ENCODE data around the gene NOX5. TPM values are rescaled to one million over a fixed set of nuclear protein-coding genes. Genes with fewer than 3 reads are reported as not detected.

NOX5 gene
- total RNA-seq, 6 experiments from 2014 or later = 0.06 to 0.15 (median 0.11) TPM; not detected in 3

DNA sequence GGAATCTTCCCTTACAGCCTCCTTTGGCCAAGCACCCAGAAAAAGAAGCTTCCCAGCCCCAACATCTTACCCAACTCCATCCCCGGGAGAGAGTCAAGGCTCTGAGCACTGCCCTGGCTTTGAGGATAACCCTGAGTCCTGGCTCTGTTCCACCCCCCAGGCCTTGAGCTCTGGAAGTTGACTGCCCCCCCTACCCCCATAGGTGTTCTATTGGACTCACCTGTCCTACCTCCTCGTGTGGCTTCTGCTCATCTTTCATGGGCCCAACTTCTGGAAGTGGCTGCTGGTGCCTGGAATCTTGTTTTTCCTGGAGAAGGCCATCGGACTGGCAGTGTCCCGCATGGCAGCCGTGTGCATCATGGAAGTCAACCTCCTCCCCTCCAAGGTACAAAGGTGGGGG is 22.3 kb downstream of the NOX5 start:
- H3K36me3 ChIP-seq = no peaks in the 10 kb centered on the region
- no peak for ATAC-seq

DNA sequence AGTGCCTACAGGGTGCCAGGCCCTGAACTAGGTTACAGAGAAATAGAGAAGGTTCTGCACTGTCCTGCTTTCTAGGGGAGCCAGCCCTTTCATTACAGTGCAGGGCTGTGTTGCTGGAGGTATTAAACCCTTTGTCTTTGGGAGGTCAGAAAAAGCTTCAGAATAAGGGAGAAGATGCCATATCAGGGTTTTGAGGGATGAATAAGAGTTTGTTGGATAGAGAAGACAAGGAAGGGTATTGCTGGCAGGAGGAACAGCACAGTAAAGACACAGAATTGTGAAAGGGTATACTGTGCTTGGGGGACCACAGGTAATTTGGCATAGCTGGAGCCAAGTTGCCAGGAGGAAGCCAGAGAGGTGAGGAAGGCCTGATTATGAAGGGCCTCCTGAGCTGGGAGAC is 23.0 kb downstream of the NOX5 start:
- peaks cover 0 to 4% of the 10 kb centered on the region in 2 donors for H3K27me3 ChIP-seq
- no peak for ATAC-seq
- H3K27ac ChIP-seq = no peak overlapping the region
- no peaks in the 10 kb centered on the region for H3K36me3 ChIP-seq
- DNase-seq = no peak
- intact Hi-C loops (cut with DNase I) = no loop called here
- no peaks in the 10 kb centered on the region for H3K4me1 ChIP-seq
- H3K9me3 ChIP-seq = no peaks in the 10 kb centered on the region
- TF ChIP-seq, protein P1, sequence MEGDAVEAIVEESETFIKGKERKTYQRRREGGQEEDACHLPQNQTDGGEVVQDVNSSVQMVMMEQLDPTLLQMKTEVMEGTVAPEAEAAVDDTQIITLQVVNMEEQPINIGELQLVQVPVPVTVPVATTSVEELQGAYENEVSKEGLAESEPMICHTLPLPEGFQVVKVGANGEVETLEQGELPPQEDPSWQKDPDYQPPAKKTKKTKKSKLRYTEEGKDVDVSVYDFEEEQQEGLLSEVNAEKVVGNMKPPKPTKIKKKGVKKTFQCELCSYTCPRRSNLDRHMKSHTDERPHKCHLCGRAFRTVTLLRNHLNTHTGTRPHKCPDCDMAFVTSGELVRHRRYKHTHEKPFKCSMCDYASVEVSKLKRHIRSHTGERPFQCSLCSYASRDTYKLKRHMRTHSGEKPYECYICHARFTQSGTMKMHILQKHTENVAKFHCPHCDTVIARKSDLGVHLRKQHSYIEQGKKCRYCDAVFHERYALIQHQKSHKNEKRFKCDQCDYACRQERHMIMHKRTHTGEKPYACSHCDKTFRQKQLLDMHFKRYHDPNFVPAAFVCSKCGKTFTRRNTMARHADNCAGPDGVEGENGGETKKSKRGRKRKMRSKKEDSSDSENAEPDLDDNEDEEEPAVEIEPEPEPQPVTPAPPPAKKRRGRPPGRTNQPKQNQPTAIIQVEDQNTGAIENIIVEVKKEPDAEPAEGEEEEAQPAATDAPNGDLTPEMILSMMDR (IDR thresholded peaks at IDR 0.05) = no peak
- no peak overlapping the region for H3K4me3 ChIP-seq

More for the DNA sequence above, 22.3 kb downstream of the NOX5 start:
- no peaks in the 10 kb centered on the region for H3K9me3 ChIP-seq
- no peak for DNase-seq
- H3K4me1 ChIP-seq = no peaks in the 10 kb centered on the region
- WGBS (ENCODE audit: insufficient coverage, low coverage, low lambda C conversion rate, missing lambda C conversion rate) = 49% methylated on average over 2 of the region's 5 CpGs
- intact Hi-C loops (cut with DNase I) = no loop called here
- H3K4me3 ChIP-seq = no peak overlapping the region
- TF ChIP-seq, protein P1 (IDR thresholded peaks at IDR 0.05) = no peak
- no peak for TF ChIP-seq POLR2A (IDR thresholded peaks at IDR 0.05)
- peaks cover 0 to 4% of the 10 kb centered on the region in 2 donors for H3K27me3 ChIP-seq
- no peak overlapping the region for H3K27ac ChIP-seq

DNA sequence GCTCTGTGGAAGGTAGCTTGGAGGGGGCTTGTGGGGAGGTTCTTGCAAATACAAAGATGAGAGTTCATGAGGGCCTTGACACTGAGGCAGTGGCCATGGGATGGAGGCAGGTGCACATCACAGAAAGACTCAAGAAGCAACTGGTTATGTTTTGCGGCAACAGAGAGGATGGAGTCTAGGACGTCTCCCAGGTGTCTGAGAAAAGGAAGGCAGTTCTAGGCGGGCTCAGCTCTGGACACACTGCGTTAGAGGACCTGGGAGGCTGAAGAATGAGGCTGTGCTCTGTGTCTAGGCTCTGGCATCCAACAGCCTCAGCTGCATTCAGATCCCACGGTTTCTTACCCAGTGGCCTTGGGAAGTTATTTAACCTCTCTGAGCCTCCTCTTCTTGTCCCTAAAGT is 23.5 kb downstream of the NOX5 start:
- no peaks in the 10 kb centered on the region for H3K36me3 ChIP-seq
- no peak for TF ChIP-seq POLR2A (IDR thresholded peaks at IDR 0.05)
- TF ChIP-seq, protein P1 (IDR thresholded peaks at IDR 0.05) = no peak
- intact Hi-C loops (cut with DNase I) = no loop called here
- no peak overlapping the region for H3K27ac ChIP-seq
- WGBS (ENCODE audit: insufficient coverage, low coverage, low lambda C conversion rate, missing lambda C conversion rate) = 100% methylated on average over 2 of the region's 5 CpGs
- no peak overlapping the region for H3K4me3 ChIP-seq
- ATAC-seq (no peak), DNase-seq (no peak)
- no peaks in the 10 kb centered on the region for H3K9me3 ChIP-seq
- no peaks in the 10 kb centered on the region for H3K4me1 ChIP-seq
- H3K27me3 ChIP-seq = peaks cover 0 to 2% of the 10 kb centered on the region in 2 donors

DNA sequence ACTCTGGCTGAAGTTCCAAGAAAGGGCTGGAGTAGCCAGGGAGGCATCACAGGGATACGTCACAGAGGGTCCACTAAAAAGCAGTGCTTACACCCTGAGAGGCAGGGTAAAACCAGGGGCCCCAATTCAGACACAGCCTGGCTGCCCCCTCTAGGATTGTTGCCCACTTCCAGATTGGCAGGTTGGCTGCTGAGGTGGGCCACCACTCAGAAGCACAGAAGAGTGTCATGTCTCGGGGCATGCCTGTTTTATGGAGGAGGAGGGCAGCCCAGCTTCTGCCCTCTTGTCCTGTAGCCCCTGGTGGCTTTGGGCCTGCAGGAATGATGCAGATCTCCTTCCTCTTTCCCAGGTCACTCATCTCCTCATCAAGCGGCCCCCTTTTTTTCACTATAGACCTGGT is 24.0 kb downstream of the NOX5 start:
- Histone ChIP-seq H3K4me1 (no peaks in the 10 kb centered on the region), H3K4me3 (no peak overlapping the region), H3K9me3 (no peaks in the 10 kb centered on the region), H3K27me3 (no peaks in the 10 kb centered on the region), H3K36me3 (no peaks in the 10 kb centered on the region), H3K27ac (no peak overlapping the region)
- WGBS (ENCODE audit: insufficient coverage, low coverage, low lambda C conversion rate, missing lambda C conversion rate) = 86% methylated on average over 1 of the region's 3 CpGs
- DNase-seq (no peak), ATAC-seq (no peak)
- TF ChIP-seq POLR2A (IDR thresholded peaks at IDR 0.05) = no peak
- TF ChIP-seq, protein P1 (IDR thresholded peaks at IDR 0.05) = no peak
- intact Hi-C loops (cut with DNase I) = no loop called here
